ENCODE data around the gene PEX12.
"Not testable (repeated sequence)": the region's sequence is repeated elsewhere in the genome, so short reads cannot be mapped to it uniquely, and the experiment has no call there.

The PEX12 gene

GRCh38 chr17:35577830-35578196 is 558 bp downstream of the PEX12 start:
- peak; percentile 37 for DNase-seq (ENCODE audit: low spot score)

GRCh38 chr17:35575759-35576158 is 2.6 kb downstream of the PEX12 start:
- DNase-seq (ENCODE audit: low spot score) = no peak

GRCh38 chr17:35569405-35569804 is 9.0 kb downstream of the PEX12 start:
- DNase-seq (ENCODE audit: low spot score) = no peak

GRCh38 chr17:35568561-35568960 is 9.8 kb downstream of the PEX12 start:
- peak; percentile 46 for DNase-seq (ENCODE audit: low spot score)

GRCh38 chr17:35566968-35567367 is 11.4 kb downstream of the PEX12 start:
- DNase-seq (ENCODE audit: low spot score) = no peak

- not testable (repeated sequence) for DNase-seq (ENCODE audit: low spot score)
Observed at GRCh38 chr17:35563181-35563580, 15.2 kb downstream of the PEX12 start.

GRCh38 chr17:35560703-35561102 is 17.7 kb downstream of the PEX12 start, which contains the start of gene SLFN14:
Gene SLFN14 (minus strand): TSS chr17:35560819. CDS start chr17:35558062, 2,757 bp downstream.
- no peak for DNase-seq (ENCODE audit: low spot score)

GRCh38 chr17:35559495-35560210 is 18.7 kb downstream of the PEX12 start:
- no peak for DNase-seq (ENCODE audit: low spot score)

- DNase-seq (ENCODE audit: low spot score) = no peak
Observed at GRCh38 chr17:35557353-35557752, 21.0 kb downstream of the PEX12 start.

GRCh38 chr17:35555691-35556090 is 22.7 kb downstream of the PEX12 start:
- peak; percentile 63 for DNase-seq (ENCODE audit: low spot score)

GRCh38 chr17:35554668-35555067 is 23.7 kb downstream of the PEX12 start:
- DNase-seq (ENCODE audit: low spot score) = no peak

- no peak for DNase-seq (ENCODE audit: low spot score)
Observed at GRCh38 chr17:35553310-35553709, 25.1 kb downstream of the PEX12 start.

- no peak for DNase-seq (ENCODE audit: low spot score)
Observed at GRCh38 chr17:35548978-35549377, 29.4 kb downstream of the PEX12 start.

GRCh38 chr17:35548208-35548810 is 30.1 kb downstream of the PEX12 start:
- no peak for DNase-seq (ENCODE audit: low spot score)

- DNase-seq (ENCODE audit: low spot score) = no peak
Observed at GRCh38 chr17:35546487-35546886, 31.9 kb downstream of the PEX12 start.

GRCh38 chr17:35545150-35545549 is 33.2 kb downstream of the PEX12 start:
- no peak for DNase-seq (ENCODE audit: low spot score)

- DNase-seq (ENCODE audit: low spot score) = no peak
Observed at GRCh38 chr17:35543856-35544255, 34.5 kb downstream of the PEX12 start.

- no peak for DNase-seq (ENCODE audit: low spot score)
Observed at GRCh38 chr17:35542990-35543389, 35.4 kb downstream of the PEX12 start.

- DNase-seq (ENCODE audit: low spot score) = no peak
Observed at GRCh38 chr17:35541434-35541833, 36.9 kb downstream of the PEX12 start.

- DNase-seq (ENCODE audit: low spot score) = no peak
Observed at GRCh38 chr17:35540589-35541404, 37.6 kb downstream of the PEX12 start.

- DNase-seq (ENCODE audit: low spot score) = no peak
Observed at GRCh38 chr17:35539659-35540026, 38.7 kb downstream of the PEX12 start.

GRCh38 chr17:35537601-35538141 is 40.7 kb downstream of the PEX12 start, which contains the start of gene SLFN12L:
Gene SLFN12L (minus strand): TSS chr17:35537678. CDS start chr17:35522364, 15,314 bp downstream.
- no peak for DNase-seq (ENCODE audit: low spot score)
